ENCODE results near the gene NF2.

Gene NF2

DNA sequence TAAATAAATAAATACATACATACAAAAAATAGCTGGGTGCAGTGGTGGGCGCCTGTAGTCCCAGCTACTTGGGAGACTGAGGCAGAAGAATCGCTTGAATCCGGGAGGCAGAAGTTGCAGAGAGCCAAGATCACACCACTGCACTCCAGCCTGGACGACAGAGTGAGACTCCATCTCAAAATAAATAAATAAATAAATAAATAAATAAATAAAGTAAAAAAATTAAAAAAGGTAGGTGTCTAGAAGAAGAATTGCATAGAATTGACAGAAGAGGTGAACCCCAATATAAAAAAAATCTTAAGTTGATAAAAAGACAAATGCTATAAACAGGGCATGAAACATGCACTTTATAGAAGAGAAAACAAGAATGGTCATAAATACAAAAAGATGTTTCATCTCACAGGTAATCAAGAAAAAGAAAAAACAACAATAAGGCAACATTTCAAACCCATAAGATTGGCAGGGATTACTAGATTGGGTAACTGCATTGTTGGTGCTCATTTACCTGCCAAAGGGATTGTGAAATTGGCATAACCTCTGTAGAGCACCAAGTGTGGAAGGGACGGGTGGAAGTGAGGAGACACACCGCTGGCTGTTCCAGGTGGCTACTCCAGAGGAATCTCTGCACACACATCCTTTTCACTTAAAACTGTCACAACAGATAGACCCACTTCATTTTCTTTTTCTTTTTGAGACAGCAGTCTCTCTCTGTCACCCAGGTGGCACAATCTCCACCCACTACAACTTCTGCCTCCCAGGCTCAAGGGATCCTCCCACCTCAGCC, 44.7 kb downstream of the NF2 start:
- no CpG with 5 or more reads among the region's 6 CpGs for WGBS (ENCODE audit: extremely low coverage, insufficient coverage, low lambda C conversion rate)
- Histone ChIP-seq H3K9ac (ENCODE audit: low read length) (no peak overlapping the region), H2BK5ac (ENCODE audit: low read length) (no peak overlapping the region), H3K18ac (ENCODE audit: low read length) (no peak overlapping the region), H3K4ac (ENCODE audit: low read depth, low read length) (no peak overlapping the region), H4K8ac (ENCODE audit: low read depth, low read length) (no peak overlapping the region), H2BK120ac (ENCODE audit: low read depth, low read length) (no peak overlapping the region), H3K4me3 (ENCODE audit: low read length) (no peak overlapping the region), H3K36me3 (ENCODE audit: control insufficient read depth, insufficient read depth, low read length) (no peaks in the 10 kb centered on the region), H3K23ac (ENCODE audit: low read length) (no peak overlapping the region), H3K27me3 (ENCODE audit: insufficient read depth, low read length, poor library complexity) (no peaks in the 10 kb centered on the region), H3K56ac (ENCODE audit: low read length) (no peak overlapping the region), H4K5ac (ENCODE audit: low read length) (no peak overlapping the region), H3K4me2 (ENCODE audit: low read length) (no peak overlapping the region), H2AK5ac (ENCODE audit: low read length) (no peak overlapping the region), H2BK15ac (replicated peaks; ENCODE audit: low read depth) (no peak overlapping the region), H3K27ac (ENCODE audit: low read depth, low read length) (no peak overlapping the region), H3K79me2 (ENCODE audit: control insufficient read depth, insufficient read depth, low read length) (no peaks in the 10 kb centered on the region), H3K4me1 (ENCODE audit: control insufficient read depth, low read depth, low read length) (peaks cover 2% of the 10 kb centered on the region), H3K79me1 (ENCODE audit: low read length) (no peaks in the 10 kb centered on the region)
- DNase-seq = no peak

DNA sequence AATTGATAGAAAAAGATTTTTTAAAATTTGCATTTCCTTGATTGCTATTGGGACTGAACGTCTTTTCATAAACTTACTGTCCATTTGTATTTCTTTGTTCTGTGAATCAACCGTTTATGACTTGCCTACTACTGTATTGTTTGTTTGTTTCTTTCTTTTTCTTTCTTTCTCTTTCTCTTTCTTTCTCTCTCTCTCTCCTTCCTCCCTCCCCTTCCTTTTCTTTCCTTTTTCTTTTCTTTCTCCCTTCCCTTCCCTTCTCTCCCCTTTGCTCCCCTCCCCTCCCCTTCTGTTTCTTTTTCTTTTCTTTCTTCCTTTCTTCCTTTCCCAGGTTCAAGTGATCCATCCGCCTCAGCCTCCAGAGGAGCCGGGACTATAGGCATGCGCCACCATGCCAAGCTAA, 46.9 kb downstream of the NF2 start:
- Histone ChIP-seq H3K27me3 (ENCODE audit: insufficient read depth, low read length, poor library complexity) (no peaks in the 10 kb centered on the region), H3K4me3 (ENCODE audit: low read length) (no peak overlapping the region), H3K56ac (ENCODE audit: low read length) (no peak overlapping the region), H3K79me1 (ENCODE audit: low read length) (no peaks in the 10 kb centered on the region), H3K4ac (ENCODE audit: low read depth, low read length) (no peak overlapping the region), H3K9ac (ENCODE audit: low read length) (no peak overlapping the region), H2AK5ac (ENCODE audit: low read length) (no peak overlapping the region), H3K23ac (ENCODE audit: low read length) (no peak overlapping the region), H2BK120ac (ENCODE audit: low read depth, low read length) (no peak overlapping the region), H2BK15ac (replicated peaks; ENCODE audit: low read depth) (no peak overlapping the region), H3K36me3 (ENCODE audit: control insufficient read depth, insufficient read depth, low read length) (no peaks in the 10 kb centered on the region), H2BK5ac (ENCODE audit: low read length) (no peak overlapping the region), H3K18ac (ENCODE audit: low read length) (no peak overlapping the region), H3K4me2 (ENCODE audit: low read length) (no peak overlapping the region), H3K4me1 (ENCODE audit: control insufficient read depth, low read depth, low read length) (peaks cover 2% of the 10 kb centered on the region), H3K27ac (ENCODE audit: low read depth, low read length) (no peak overlapping the region), H4K8ac (ENCODE audit: low read depth, low read length) (no peak overlapping the region), H4K5ac (ENCODE audit: low read length) (no peak overlapping the region), H3K79me2 (ENCODE audit: control insufficient read depth, insufficient read depth, low read length) (no peaks in the 10 kb centered on the region)
- WGBS (ENCODE audit: extremely low coverage, insufficient coverage, low lambda C conversion rate) = no CpG with 5 or more reads among the region's 5 CpGs
- DNase-seq = no peak

DNA sequence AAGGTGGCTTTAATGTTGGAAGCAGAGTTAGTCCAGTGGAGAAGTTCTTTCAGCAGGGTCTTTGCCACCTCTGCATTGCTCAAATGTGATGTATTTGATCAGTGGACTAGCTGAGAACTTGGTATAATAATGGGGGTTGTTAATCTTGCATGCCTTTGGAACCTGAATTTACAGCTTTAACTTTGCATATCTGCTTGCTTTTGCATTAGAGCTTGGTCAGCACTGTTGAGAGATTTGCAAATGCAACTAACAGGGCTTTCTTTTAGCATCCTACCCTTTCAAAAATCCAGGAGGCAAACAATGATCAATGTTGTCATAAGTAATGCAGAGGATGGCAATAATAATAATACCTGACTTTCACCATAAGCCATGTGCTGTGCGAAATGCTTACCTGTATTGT, 48.2 kb downstream of the NF2 start:
- Histone ChIP-seq H3K79me1 (ENCODE audit: low read length) (no peaks in the 10 kb centered on the region), H3K36me3 (ENCODE audit: control insufficient read depth, insufficient read depth, low read length) (no peaks in the 10 kb centered on the region), H3K9ac (ENCODE audit: low read length) (no peak overlapping the region), H4K8ac (ENCODE audit: low read depth, low read length) (no peak overlapping the region), H3K4me3 (ENCODE audit: low read length) (no peak overlapping the region), H3K27me3 (ENCODE audit: insufficient read depth, low read length, poor library complexity) (no peaks in the 10 kb centered on the region), H2BK120ac (ENCODE audit: low read depth, low read length) (no peak overlapping the region), H3K27ac (ENCODE audit: low read depth, low read length) (no peak overlapping the region), H2BK15ac (replicated peaks; ENCODE audit: low read depth) (no peak overlapping the region), H3K4ac (ENCODE audit: low read depth, low read length) (no peak overlapping the region), H4K5ac (ENCODE audit: low read length) (no peak overlapping the region), H2AK5ac (ENCODE audit: low read length) (no peak overlapping the region), H3K23ac (ENCODE audit: low read length) (no peak overlapping the region), H2BK5ac (ENCODE audit: low read length) (no peak overlapping the region), H3K56ac (ENCODE audit: low read length) (no peak overlapping the region), H3K4me2 (ENCODE audit: low read length) (no peak overlapping the region), H3K79me2 (ENCODE audit: control insufficient read depth, insufficient read depth, low read length) (no peaks in the 10 kb centered on the region), H3K4me1 (ENCODE audit: control insufficient read depth, low read depth, low read length) (peaks cover 2% of the 10 kb centered on the region), H3K18ac (ENCODE audit: low read length) (no peak overlapping the region)
- WGBS (ENCODE audit: extremely low coverage, insufficient coverage, low lambda C conversion rate) = no CpG with 5 or more reads among the region's 1 CpG
- no peak for DNase-seq

DNA sequence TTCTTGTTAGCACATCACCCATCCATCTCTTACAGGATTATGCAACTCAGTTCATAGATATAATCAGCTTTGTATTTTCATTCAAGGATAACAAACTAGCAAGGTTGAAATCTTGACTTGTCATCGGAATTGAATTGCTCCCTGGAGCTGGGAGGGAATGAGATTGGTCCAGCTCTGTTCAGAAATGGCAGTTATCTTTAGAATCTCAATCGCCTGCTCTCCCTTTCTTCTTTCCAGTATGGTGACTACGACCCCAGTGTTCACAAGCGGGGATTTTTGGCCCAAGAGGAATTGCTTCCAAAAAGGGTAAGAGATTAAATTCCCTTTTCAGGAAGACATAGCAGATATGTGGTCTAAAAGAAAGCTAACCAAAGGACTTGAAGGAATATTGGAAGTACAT, 51.0 kb downstream of the NF2 start:
- no peak overlapping the region for H3K27ac ChIP-seq (ENCODE audit: low read depth, low read length)
- H2BK15ac ChIP-seq (replicated peaks; ENCODE audit: low read depth) = no peak overlapping the region
- no peak overlapping the region for H2BK120ac ChIP-seq (ENCODE audit: low read depth, low read length)
- H2AK5ac ChIP-seq (ENCODE audit: low read length) = no peak overlapping the region
- H2BK5ac ChIP-seq (ENCODE audit: low read length) = no peak overlapping the region
- no CpG with 5 or more reads among the region's 4 CpGs for WGBS (ENCODE audit: extremely low coverage, insufficient coverage, low lambda C conversion rate)
- H3K4me2 ChIP-seq (ENCODE audit: low read length) = no peak overlapping the region
- no peak overlapping the region for H3K9ac ChIP-seq (ENCODE audit: low read length)
- no peak overlapping the region for H3K18ac ChIP-seq (ENCODE audit: low read length)
- no peaks in the 10 kb centered on the region for H3K27me3 ChIP-seq (ENCODE audit: insufficient read depth, low read length, poor library complexity)
- H3K79me1 ChIP-seq (ENCODE audit: low read length) = no peaks in the 10 kb centered on the region
- H3K23ac ChIP-seq (ENCODE audit: low read length) = no peak overlapping the region
- no peak overlapping the region for H4K8ac ChIP-seq (ENCODE audit: low read depth, low read length)
- peak; percentile 7 for DNase-seq
- H3K36me3 ChIP-seq (ENCODE audit: control insufficient read depth, insufficient read depth, low read length) = no peaks in the 10 kb centered on the region
- no peak overlapping the region for H3K4me3 ChIP-seq (ENCODE audit: low read length)
- H3K4me1 ChIP-seq (ENCODE audit: control insufficient read depth, low read depth, low read length) = peaks cover 2% of the 10 kb centered on the region
- H3K79me2 ChIP-seq (ENCODE audit: control insufficient read depth, insufficient read depth, low read length) = no peaks in the 10 kb centered on the region
- H4K5ac ChIP-seq (ENCODE audit: low read length) = no peak overlapping the region
- H3K4ac ChIP-seq (ENCODE audit: low read depth, low read length) = no peak overlapping the region
- no peak overlapping the region for H3K56ac ChIP-seq (ENCODE audit: low read length)

DNA sequence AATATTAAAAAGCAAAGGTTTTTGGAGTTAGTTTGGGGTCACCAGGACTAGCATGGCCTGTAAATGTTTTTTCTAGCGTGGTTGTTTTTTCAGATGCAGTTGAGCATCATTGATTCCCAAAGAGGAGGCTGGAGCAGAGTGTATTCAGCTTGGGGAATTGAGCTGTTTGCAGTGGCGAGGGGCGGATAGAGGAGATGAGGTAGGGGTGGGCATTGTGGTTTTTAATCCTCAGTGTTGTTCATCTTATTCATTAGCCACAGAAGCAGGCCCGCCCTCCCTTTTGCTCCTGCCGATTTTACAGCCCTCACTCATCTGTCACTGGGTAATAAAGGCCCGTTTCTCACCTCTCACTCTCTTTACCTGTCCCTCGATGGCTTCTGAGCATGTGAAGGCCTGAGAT, 51.4 kb downstream of the NF2 start:
- no peak overlapping the region for H3K23ac ChIP-seq (ENCODE audit: low read length)
- H3K27ac ChIP-seq (ENCODE audit: low read depth, low read length) = no peak overlapping the region
- peaks cover 2% of the 10 kb centered on the region for H3K4me1 ChIP-seq (ENCODE audit: control insufficient read depth, low read depth, low read length)
- H3K18ac ChIP-seq (ENCODE audit: low read length) = no peak overlapping the region
- no peak overlapping the region for H2BK5ac ChIP-seq (ENCODE audit: low read length)
- no peaks in the 10 kb centered on the region for H3K27me3 ChIP-seq (ENCODE audit: insufficient read depth, low read length, poor library complexity)
- H3K56ac ChIP-seq (ENCODE audit: low read length) = no peak overlapping the region
- no peak overlapping the region for H2BK120ac ChIP-seq (ENCODE audit: low read depth, low read length)
- no peak overlapping the region for H2BK15ac ChIP-seq (replicated peaks; ENCODE audit: low read depth)
- WGBS (ENCODE audit: extremely low coverage, insufficient coverage, low lambda C conversion rate) = no CpG with 5 or more reads among the region's 7 CpGs
- no peaks in the 10 kb centered on the region for H3K36me3 ChIP-seq (ENCODE audit: control insufficient read depth, insufficient read depth, low read length)
- DNase-seq = no peak
- H3K79me1 ChIP-seq (ENCODE audit: low read length) = no peaks in the 10 kb centered on the region
- no peak overlapping the region for H3K4me3 ChIP-seq (ENCODE audit: low read length)
- no peak overlapping the region for H4K8ac ChIP-seq (ENCODE audit: low read depth, low read length)
- no peaks in the 10 kb centered on the region for H3K79me2 ChIP-seq (ENCODE audit: control insufficient read depth, insufficient read depth, low read length)
- H3K4me2 ChIP-seq (ENCODE audit: low read length) = no peak overlapping the region
- no peak overlapping the region for H3K9ac ChIP-seq (ENCODE audit: low read length)
- no peak overlapping the region for H4K5ac ChIP-seq (ENCODE audit: low read length)
- H2AK5ac ChIP-seq (ENCODE audit: low read length) = no peak overlapping the region
- no peak overlapping the region for H3K4ac ChIP-seq (ENCODE audit: low read depth, low read length)

DNA sequence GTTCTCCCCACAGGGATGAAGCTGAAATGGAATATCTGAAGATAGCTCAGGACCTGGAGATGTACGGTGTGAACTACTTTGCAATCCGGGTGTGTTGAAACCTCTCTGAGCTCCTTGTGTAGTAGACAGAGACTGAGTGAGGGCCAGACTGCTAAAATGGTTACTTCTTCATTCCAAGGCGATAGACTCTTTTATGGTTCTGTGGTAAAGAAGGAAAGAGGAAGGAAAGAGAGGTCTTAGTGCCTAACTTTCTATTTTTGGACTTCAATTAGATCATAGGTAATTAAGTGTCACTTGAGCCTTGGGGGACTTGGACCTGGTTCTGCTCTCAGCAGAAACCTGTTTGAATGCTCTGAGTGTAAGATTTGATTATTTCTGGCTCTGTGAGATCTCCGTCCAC, 54.7 kb downstream of the NF2 start:
- Histone ChIP-seq H3K27ac (ENCODE audit: low read depth, low read length) (no peak overlapping the region), H3K18ac (ENCODE audit: low read length) (no peak overlapping the region), H3K79me2 (ENCODE audit: control insufficient read depth, insufficient read depth, low read length) (no peaks in the 10 kb centered on the region), H3K36me3 (ENCODE audit: control insufficient read depth, insufficient read depth, low read length) (peaks cover 1% of the 10 kb centered on the region), H2BK120ac (ENCODE audit: low read depth, low read length) (no peak overlapping the region), H4K8ac (ENCODE audit: low read depth, low read length) (no peak overlapping the region), H2BK5ac (ENCODE audit: low read length) (no peak overlapping the region), H2AK5ac (ENCODE audit: low read length) (no peak overlapping the region), H3K4ac (ENCODE audit: low read depth, low read length) (no peak overlapping the region), H3K23ac (ENCODE audit: low read length) (no peak overlapping the region), H3K56ac (ENCODE audit: low read length) (no peak overlapping the region), H4K5ac (ENCODE audit: low read length) (no peak overlapping the region), H3K9ac (ENCODE audit: low read length) (no peak overlapping the region), H3K79me1 (ENCODE audit: low read length) (no peaks in the 10 kb centered on the region), H3K27me3 (ENCODE audit: insufficient read depth, low read length, poor library complexity) (no peaks in the 10 kb centered on the region), H3K4me1 (ENCODE audit: control insufficient read depth, low read depth, low read length) (no peaks in the 10 kb centered on the region), H2BK15ac (replicated peaks; ENCODE audit: low read depth) (no peak overlapping the region), H3K4me2 (ENCODE audit: low read length) (no peak overlapping the region), H3K4me3 (ENCODE audit: low read length) (no peak overlapping the region)
- no peak for DNase-seq
- WGBS (ENCODE audit: extremely low coverage, insufficient coverage, low lambda C conversion rate) = no CpG with 5 or more reads among the region's 4 CpGs
